ENCODE data around the gene CRNKL1.

Gene CRNKL1

GRCh38 chr20:19987046-19987445, 65.2 kb downstream of the CRNKL1 start:
- Histone ChIP-seq H3K4me1 (ENCODE audit: low read depth, poor library complexity, severe bottlenecking) (peaks cover 6% of the 10 kb centered on the region), H2AFZ (ENCODE audit: low read depth) (no peak overlapping the region), H3K4me3 (IDR thresholded peaks at IDR 0.05; ENCODE audit: insufficient read depth, low read depth, low read length) (no peak overlapping the region), H4K20me1 (ENCODE audit: insufficient read depth) (no peaks in the 10 kb centered on the region), H3K4me2 (no peak overlapping the region), H3K36me3 (ENCODE audit: insufficient read depth) (no peaks in the 10 kb centered on the region), H3K79me2 (ENCODE audit: insufficient read depth, low read depth) (no peaks in the 10 kb centered on the region), H3K27me3 (ENCODE audit: insufficient read depth, low read depth) (no peaks in the 10 kb centered on the region), H3K9ac (no peak overlapping the region), H3K27ac (no peak overlapping the region)
- TF ChIP-seq CTCF (conservative IDR thresholded peaks at IDR 0.05; ENCODE audit: low read depth, low read length), result no peak

- no peak overlapping the region for H3K4me3 ChIP-seq (IDR thresholded peaks at IDR 0.05; ENCODE audit: insufficient read depth, low read depth, low read length)
- H3K9ac ChIP-seq, result no peak overlapping the region
- H2AFZ ChIP-seq (ENCODE audit: low read depth), result no peak overlapping the region
- no peak overlapping the region for H3K27ac ChIP-seq
- H3K27me3 ChIP-seq (ENCODE audit: insufficient read depth, low read depth), result no peaks in the 10 kb centered on the region
- H3K79me2 ChIP-seq (ENCODE audit: insufficient read depth, low read depth), result no peaks in the 10 kb centered on the region
- TF ChIP-seq CTCF (conservative IDR thresholded peaks at IDR 0.05; ENCODE audit: low read depth, low read length), result no peak
- H4K20me1 ChIP-seq (ENCODE audit: insufficient read depth), result no peaks in the 10 kb centered on the region
- H3K4me1 ChIP-seq (ENCODE audit: low read depth, poor library complexity, severe bottlenecking), result no peaks in the 10 kb centered on the region
- no peaks in the 10 kb centered on the region for H3K36me3 ChIP-seq (ENCODE audit: insufficient read depth)
- no peak overlapping the region for H3K4me2 ChIP-seq
Observed at GRCh38 chr20:19986419-19986818, 65.8 kb downstream of the CRNKL1 start.
